HG03575 (cell line): Measurements from ENCODE around the gene SIGLEC6.

Experiments
- ATAC-seq: cut with Tn5 transposase; IDR thresholded peaks from one replicate; pipeline ENCODE4 v1.9.1; 2021; ENCODE audit not compliant: unreplicated experiment, insufficient number of reproducible peaks, low FRiP score; ENCODE audit errors: extremely low read depth

Gene SIGLEC6

DNA sequence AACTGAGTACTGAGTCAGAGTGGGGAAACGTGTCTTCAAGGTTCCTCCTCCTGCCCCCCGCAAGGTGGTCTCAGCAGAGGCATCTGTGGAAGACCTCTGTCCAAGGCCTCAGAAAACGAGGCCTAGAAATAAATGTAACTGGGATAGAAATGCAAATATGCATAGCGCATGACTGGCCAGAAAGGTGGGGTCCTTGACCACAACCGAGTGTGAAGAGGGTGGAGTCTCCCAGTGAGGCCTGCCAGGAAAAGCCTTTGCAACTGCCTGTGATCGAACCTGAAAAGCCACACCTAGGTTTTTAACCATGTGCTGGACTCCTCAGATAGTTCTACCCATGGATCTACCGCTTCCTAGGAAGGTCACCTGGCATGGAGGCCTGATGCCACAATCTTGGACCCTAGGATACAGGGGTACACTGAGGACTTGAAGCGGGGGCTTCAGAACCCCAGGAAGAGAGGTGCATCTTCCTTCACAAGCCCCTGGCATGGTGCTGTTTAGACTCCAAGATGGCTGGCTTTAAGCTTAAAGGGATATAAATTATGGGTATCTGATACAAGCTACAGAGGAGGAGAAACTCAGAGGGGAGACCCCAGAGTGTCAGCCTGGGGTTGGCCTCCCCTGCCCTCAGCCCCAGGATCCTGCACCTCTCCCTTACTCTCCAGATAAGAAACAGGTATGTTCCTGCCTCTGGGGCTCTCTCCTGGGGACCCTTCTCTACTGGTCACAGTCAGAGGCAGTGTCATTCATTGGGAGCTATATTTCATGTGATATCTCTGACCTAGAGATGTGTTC, 18.3 kb upstream of the SIGLEC6 start:
- ATAC-seq: no peak

DNA sequence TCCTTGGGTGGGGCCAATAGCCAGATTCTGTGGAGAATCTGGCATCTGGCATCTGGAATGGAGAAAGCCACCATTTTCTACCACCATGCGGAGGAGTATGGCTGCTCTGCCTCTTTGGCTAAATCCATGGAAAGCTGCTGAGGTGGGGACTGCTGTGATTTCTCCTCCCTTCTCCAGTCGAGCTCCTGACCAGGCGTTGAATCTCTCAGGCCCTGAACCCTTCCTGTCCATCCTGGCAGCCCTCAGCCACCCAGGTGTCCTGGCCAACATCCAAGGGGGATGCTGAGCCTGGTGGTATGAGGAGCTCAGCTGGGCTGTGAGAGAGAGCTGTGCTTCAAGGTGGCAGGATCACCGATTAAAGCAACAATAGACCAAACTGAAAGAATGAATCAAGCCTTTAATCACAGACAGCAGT, 17.4 kb upstream of the SIGLEC6 start:
- ATAC-seq: no peak

DNA sequence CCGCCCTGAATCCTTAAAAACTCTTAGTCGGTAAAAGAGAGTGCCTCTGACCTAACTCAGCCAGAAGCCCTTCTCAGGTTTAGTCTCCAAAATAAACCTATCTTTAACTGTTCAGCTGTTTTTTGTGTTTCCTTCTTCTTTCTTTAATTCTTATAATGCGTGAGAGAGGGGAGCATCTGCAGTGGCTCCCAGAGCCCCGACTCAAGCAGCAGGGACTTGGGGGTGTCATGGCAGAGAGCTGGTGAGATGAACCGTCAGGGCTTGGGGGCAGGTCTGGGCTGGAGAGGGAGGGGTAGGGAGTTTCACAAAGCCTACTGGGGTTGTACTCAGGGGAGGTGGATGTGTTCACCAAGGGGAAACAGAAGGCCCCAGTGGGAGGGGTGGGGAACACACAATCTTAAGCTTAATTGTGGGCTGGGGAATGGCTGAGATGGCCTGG, 16.8 kb upstream of the SIGLEC6 start:
- no peak for ATAC-seq

DNA sequence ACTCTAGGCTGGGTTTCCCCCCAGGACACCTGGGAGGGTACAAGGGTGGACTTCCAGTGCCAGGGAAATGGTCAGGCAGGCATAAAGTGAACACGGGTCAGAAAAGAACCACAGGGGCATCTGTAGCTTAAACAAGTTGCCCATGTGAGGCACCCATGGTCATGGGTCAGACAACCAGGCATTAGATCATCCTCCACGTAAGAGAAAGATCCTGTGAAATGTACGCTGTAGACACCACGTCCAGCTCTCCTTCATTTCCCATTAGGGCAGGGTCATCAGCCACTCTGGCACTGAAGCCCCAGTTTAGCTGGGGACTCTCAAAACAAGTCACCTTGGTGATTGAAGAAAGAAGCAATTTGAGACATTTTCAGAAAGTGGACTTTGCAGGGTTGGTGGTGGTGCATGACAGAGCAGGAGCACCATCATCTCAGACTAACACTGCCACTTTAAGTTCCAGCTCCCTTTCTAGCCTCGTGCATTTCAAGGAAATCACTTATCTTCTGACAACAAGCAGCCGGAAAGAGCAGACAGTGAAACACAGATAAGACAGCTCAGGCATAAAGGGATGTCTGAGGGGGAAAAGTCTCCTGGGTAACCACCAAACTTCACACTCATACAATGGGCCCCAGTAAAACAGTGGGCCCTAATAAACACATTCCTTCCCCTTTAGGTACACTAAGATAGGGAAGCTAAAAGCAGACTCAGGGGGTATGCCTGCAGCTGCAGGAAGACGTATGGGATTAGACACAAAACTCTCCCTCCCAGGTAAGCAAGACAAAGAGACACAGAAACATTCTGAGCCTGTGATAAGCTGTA, 16.1 kb upstream of the SIGLEC6 start:
- ATAC-seq: no peak

DNA sequence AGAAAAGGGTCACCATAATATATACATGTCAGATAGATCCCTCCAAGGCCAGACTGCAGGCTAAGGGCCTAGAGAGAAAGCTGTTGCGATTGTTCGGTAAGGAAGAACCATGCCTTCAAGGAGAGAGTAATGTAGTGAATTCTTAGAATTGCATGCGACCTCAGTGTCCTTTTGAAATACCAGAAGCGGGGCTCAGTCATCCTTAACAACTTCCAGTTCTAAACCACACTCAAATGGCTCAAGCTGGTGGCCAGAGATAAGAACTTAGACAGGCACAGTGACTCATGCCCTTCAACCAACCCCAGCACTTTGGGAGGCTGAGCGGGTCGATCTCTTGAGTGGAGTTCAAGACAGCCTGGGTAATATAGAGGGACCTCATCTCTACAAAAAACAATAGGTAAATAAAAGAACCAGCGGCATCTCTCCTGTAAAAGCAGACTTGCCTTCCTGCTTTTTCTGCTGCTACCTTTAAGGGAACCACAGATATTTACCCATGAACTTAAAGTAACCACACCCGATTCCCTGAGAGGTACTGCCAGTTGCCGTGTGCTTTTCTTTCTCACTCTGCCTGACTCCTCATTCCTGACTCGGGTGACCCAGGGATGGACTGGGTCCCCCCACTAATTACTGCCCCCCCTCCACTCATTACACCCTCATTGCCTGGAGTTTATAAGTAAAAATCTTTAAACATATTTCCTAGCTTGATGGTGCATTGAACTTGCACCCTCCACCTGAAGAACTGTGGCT, 15.4 kb upstream of the SIGLEC6 start:
- ATAC-seq: no peak

DNA sequence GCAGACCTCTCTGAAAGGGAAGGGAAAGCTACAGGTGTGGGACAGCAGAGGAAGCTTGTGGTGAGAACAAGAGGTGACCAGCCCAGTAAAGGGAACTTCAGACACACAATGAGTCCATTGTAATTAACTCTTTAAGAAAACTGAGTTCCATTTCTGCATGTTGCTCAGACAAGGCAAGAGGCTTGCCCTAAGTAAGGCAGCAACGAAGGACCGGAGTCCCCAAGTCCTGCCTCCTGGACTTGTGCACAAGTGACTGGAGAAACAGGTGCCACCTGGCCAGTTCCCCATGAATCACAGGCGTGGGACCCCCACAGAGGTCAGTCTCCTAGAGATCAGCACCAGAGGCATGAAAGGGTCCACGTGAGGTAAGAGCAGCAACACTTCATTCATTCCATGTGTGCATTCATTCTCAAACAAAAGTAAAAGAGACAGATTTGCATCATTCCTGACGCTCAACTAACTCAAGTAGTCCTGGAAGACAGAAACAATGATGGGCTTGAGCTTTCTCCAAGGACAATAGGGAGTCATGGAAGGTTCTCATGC, 14.7 kb upstream of the SIGLEC6 start:
- ATAC-seq: no peak

DNA sequence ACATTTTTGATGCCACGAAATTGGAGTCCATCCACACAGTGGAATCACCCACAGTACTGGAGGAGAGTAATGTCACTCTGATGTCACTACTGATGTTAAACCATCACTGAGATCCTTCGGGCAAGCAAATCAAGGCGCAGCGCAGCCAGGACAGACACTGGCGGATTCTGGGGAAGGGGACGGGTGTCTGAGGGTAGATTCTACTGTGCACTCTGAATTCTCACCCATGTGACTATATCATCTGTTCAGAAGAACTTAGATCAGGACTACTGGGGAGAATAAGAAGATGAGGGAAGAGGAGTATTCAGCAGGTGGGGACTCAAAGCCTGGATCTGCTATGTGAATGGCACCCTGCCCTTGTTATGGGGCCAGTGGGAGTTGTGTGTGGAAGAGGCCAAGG, 12.6 kb upstream of the SIGLEC6 start:
- no peak for ATAC-seq

DNA sequence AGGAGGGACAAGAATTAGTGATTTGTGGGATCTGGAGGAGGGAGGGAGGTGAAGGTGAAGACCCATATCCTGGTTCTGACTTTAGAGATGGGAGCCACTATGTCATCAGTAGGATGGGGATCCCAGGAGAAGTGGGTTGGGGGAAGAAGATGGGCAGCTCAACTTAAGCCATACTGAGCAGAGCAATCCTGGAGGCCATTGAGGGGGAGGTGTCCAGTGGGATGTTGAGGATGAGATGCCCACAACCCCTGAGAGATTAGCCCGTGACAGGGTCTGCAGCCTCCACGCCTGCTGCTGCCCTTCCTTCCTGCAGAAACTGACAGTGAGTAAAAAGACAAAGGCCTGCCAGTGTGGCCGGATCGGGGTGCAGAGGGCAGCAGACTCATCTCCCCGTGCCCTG, 11.2 kb upstream of the SIGLEC6 start:
- ATAC-seq: no peak

DNA sequence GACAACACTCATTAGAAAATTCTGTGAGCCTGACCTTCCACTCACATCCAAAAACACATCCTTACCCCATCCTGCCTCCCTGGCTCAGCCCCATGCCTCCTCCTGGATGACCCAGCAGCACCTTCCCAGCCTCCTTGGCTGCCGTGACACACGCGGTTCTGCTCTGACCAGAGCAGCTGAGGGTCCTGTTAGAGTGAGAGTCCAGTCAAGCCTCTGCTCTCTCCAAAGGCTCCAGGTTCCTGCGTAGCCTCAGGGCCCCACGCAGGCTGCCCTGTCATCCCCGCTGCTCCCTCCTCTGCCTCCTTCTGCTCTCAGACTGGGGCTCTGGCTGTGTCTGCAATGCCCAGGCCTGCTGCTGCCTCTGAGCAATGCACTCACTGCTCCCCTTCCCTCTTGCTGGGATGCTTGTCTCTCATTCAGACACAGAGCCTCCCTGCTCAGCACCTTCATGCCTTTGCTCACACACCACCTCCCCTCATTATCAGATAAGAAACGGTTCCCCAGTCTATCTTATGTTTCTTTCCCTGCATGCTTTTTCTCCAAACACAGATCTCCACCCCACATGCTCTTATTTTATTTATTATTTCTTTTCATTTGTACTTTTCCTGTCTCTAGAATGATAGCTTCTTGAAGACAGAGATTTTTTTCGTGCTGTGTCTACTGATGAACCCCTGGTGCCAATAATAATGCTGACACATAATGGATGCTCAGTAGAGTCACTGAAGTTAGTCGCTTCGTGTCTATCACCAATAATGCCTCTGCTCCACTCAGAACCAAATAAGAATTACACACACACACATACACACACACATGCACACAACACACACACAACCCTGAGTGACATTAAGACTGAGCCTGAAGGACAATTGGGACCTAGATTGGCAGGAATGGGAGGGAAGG, 10.2 kb upstream of the SIGLEC6 start:
- ATAC-seq: no peak

DNA sequence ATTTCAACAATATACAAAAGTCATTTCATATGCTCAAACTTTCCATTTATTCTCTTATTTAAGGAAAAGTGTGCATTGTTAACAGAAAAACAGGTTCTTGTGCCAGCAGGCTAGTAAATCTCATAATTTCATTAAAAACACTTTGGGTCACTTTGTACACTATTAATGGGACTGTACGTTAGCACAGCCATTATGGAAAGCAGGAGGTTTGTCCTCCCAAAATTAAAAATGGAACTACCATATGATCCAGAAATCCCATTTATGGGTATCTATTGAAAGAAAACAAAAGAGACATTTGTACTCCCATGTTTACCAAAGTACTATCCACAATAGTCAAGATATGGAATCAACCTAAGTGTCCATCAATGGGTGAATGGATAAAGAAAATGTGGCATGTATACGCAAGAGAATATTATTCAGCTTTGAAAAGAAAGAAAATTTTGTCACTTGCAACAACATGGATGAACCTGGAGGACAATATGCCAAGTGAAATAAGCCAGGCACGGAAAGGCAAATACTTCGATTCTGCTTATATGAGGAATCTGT, 8.4 kb upstream of the SIGLEC6 start:
- ATAC-seq: no peak

DNA sequence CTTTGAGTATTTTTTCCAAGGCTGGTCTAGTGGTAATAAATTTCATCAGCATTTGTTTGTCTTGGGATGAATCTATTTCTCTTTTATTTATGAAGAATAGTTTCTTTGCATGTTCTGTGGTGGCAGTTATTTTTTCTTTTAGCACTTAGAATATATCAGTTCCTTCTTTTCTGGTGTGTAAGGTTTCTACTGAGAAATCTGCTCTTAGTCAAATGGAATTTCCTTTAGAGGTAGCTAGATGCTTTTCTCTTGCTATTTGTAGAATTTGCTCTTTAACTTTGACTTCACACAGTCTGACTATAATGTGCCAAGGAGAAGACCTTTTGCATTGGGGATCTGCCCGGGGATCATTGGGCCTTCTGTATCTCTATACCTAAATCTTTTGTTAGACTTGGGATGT, 4.1 kb upstream of the SIGLEC6 start:
- no peak for ATAC-seq

DNA sequence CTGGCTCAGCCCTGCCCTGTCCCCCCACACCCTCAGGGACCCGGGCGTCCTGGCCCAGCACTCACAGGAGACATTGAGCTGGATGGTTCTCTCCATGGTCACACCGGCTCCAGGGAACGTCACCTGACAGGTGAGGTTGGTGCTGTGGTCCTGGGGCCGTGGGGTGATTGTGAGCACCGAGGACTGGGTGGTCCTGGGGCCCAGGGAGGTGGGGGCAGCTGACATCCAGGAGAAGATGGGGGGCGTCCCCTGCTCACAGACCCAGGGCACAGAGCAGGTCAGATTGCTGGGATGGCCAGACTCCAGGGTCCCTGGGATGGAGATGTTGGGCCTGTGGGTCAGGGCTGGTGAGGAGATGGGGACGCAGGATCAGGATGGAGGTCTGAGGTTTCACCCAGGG, 854 bp downstream of the SIGLEC6 start:
- no peak for ATAC-seq

DNA sequence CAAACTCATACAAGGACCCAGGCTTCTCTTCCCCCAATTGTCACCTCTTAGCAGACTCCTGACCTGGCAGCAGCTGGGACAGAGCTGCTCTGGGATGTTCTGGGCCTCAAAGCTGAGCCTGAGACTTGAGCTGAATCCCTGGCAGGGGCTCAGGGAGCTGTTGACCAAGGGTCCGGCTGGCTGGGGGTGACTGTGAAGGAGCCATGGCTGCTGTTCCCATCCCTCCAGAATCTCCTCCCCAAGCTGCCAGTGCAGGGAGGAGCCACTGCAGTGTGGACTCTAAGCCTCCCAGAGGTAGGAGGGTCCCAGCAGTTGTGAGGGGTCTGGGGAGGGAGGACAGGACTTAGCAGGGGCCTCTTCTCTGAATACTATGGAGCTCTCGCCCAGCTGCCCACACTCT, 2.2 kb downstream of the SIGLEC6 start:
- no peak for ATAC-seq

DNA sequence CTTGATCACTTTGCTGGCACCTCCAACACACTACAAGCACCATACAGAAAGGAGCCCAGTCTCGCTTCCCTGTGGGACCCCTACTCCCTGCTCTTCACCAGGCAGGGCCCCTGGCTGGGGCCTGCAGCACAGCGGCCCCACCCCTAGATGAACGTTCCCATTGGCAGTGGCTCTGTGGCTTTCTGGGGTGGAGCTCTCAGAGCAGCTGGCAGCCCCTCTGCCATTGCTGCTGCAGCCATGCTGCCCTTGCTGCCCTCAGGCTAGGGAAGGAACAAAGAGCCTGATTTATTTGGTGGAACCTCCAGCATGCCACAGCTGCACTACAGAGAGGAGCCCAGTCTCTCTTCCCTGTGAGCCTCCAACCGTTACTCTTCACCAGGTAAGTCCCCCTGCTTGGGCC, 5.8 kb downstream of the SIGLEC6 start:
- no peak for ATAC-seq

DNA sequence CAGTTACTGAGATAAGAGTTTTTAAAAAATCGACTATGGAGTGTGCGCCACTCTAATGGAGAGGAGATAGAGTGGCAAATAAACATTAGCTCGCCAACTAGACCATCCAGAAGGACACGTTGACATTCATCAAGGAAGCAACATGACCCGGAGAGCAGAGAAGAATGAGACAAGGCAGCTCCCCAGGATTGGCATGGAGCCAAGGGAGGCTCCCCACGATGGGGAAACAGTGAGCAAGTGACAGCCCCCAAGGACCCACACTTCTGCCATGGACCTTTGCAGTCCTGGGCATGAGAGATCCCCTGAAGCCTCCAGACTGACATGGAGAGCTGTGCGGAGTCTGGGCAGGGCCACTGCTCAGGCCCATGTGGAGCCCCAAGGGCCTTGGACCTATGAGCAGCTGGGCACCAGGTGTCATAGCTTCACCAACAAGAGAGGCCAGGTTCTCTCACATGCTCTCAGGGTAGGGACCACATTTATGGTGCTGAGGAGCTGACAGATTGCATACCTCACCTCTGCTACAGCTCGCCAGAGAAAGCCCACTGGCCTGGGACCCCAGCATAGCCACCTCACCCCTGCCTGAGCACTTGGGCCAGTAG, 6.7 kb downstream of the SIGLEC6 start:
- ATAC-seq: no peak

DNA sequence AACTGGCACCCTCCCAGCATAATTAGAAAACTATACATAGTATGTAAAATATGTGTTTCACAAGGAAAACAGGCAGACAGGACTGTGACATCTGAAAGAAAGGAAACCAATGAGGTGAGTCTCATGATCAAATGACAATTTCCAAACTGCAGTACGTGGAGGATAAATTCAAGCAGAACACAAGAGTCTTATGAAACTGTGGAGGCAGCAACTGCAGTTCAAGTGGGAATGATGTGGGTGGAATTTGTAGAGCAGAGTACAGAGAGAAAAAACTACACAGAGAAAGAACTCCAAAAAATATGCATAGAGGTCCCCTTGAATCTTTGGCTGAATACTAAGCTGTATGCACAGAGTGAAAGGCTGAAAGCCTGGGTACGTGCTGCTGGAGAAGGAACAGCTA, 9.7 kb downstream of the SIGLEC6 start:
- no peak for ATAC-seq

DNA sequence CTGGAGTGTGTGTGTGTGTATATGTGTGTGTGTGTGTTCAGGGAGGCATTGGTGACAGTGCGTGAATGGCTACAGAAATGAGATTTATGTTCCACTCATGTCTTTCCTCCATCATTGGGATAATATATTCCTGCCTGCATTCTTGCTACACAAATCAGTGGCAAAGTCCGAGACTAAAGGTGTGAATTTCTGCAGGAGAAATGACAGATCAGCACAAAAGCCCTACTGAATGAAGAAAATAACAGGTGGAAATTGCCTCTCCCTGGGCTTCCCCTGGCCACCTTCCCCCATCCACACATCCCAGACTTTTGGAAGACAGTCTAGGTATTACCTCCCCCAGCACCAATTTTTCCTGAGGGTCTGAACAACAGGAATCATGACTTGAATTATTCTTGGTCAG, 10.1 kb downstream of the SIGLEC6 start:
- ATAC-seq: no peak

DNA sequence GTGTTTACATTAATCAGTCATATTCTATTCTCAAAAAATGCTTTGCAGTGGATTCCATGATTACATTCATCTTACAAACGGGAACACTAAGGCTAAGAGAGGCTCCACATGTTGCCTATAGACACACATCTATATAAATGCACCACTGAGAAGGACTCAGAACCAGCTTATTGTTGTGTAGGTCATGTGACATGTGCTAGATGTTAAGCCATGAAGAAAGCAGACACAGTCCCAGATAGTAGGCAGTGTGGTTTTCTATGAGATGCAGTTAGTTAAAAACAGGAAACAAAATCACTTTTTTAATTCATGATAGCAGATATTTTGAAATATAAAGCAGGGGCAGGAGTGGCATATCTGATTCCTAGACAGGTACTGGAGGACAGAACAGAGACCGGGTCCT, 10.7 kb downstream of the SIGLEC6 start:
- ATAC-seq: no peak
